ENCODE results near the gene GPRASP2.

- no peak for TF ChIP-seq CTCF (IDR thresholded peaks at IDR 0.05; ENCODE audit: low read depth, low read length, poor library complexity, severe bottlenecking)
- no peak for TF ChIP-seq EZH2phosphoT487 (IDR thresholded peaks at IDR 0.05; ENCODE audit: borderline replicate concordance, low read length)
Observed at GRCh38 chrX:102669526-102669925, 42.7 kb upstream of the GPRASP2 start.
